Measurements from ENCODE around the gene NUTM2E. TPM values are rescaled to one million over a fixed set of nuclear protein-coding genes. Genes with fewer than 3 reads are reported as not detected.
"Not testable (repeated sequence)": the region's sequence is repeated elsewhere in the genome, so short reads cannot be mapped to it uniquely, and the experiment has no call there.

NUTM2E gene
- total and polyA plus RNA-seq, 2 of the 13 experiments (the other 11 are each of a cell fraction or from before 2014, with no cell fraction given), result 0.07 TPM; not detected in 1

DNA sequence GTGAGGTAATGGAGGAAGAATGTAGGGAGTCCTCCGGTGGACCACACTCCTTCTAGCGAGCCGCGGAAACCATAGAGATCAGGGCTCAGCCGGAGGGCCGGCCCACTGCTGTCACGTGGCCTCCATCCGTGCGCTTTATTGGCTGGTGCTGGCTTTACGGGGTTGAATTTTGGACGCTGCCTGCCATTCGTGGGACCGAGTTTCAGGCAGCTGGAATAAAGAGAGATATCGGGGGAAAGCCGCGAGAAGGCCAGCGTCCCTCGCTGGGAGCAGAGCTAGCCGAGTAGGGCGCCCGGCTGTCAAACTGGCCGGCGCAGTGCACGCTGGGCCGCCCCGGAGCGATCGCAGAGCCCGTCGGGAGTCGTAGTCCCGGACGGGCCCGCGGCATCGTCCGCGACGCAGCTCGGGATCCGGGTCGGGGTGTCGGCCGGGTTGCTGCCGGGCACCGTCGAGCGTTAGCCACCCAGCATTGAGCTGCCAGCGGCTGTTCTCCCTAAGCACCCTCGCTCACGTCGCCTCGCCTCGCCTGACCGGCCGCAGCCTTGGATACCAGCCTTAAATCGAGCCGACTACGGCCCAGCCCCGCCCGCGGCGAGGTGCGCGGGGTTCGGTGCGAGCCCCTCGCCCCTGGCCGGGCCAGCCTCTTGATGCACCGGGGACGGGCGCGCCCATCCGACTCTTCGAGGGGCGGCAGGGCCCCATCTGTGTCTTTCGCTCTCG is at the start of gene NUTM2E (continued):
- TF ChIP-seq POLR2AphosphoS5 (IDR thresholded peaks at IDR 0.05; ENCODE audit: low read depth, low read length) (0 out of 2 replicates have a peak, but pooled peaks have one; percentile 30), FOSL2 (CRISPR knock-in tag; IDR thresholded peaks at IDR 0.05) (peak; percentile 18; the same call in 1 of the 2 replicates), HCFC1 (IDR thresholded peaks at IDR 0.05; ENCODE audit: low read depth, low read length) (peak; percentile 45), THAP11 (CRISPR knock-in tag; IDR thresholded peaks at IDR 0.05) (peak; percentile 94), TAF1 (CRISPR knock-in tag; IDR thresholded peaks at IDR 0.05) (peak; percentile 57), POLR2G (IDR thresholded peaks at IDR 0.05; ENCODE audit: low read depth, low read length) (peak; percentile 66), YEATS4 (CRISPR knock-in tag; IDR thresholded peaks at IDR 0.05; ENCODE audit: borderline replicate concordance) (peak; percentile 44; the same call in 1 of the 2 replicates), NFYC (CRISPR knock-in tag; IDR thresholded peaks at IDR 0.05) (peak; percentile 67), RBFOX2 (IDR thresholded peaks at IDR 0.05; ENCODE audit: low read depth, low read length) (peak; percentile 67; the same call in 1 of the 2 replicates), RAD51 (IDR thresholded peaks at IDR 0.05; ENCODE audit: borderline replicate concordance) (peak; percentile 41; the same call in 1 of the 2 replicates), HDAC1 (CRISPR knock-in tag; IDR thresholded peaks at IDR 0.05) (0 out of 2 replicates have a peak, but pooled peaks have one; percentile 34), GATAD1 (CRISPR knock-in tag; IDR thresholded peaks at IDR 0.05) (peak; percentile 37; the same call in 1 of the 2 replicates), HOXA3 (CRISPR knock-in tag; IDR thresholded peaks at IDR 0.05) (peak; percentile 19; the same call in 1 of the 2 replicates)
- TF ChIP-seq, protein P1, sequence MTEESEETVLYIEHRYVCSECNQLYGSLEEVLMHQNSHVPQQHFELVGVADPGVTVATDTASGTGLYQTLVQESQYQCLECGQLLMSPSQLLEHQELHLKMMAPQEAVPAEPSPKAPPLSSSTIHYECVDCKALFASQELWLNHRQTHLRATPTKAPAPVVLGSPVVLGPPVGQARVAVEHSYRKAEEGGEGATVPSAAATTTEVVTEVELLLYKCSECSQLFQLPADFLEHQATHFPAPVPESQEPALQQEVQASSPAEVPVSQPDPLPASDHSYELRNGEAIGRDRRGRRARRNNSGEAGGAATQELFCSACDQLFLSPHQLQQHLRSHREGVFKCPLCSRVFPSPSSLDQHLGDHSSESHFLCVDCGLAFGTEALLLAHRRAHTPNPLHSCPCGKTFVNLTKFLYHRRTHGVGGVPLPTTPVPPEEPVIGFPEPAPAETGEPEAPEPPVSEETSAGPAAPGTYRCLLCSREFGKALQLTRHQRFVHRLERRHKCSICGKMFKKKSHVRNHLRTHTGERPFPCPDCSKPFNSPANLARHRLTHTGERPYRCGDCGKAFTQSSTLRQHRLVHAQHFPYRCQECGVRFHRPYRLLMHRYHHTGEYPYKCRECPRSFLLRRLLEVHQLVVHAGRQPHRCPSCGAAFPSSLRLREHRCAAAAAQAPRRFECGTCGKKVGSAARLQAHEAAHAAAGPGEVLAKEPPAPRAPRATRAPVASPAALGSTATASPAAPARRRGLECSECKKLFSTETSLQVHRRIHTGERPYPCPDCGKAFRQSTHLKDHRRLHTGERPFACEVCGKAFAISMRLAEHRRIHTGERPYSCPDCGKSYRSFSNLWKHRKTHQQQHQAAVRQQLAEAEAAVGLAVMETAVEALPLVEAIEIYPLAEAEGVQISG (CRISPR knock-in tag; IDR thresholded peaks at IDR 0.05), result peak; percentile 97
- TF ChIP-seq, protein P2, sequence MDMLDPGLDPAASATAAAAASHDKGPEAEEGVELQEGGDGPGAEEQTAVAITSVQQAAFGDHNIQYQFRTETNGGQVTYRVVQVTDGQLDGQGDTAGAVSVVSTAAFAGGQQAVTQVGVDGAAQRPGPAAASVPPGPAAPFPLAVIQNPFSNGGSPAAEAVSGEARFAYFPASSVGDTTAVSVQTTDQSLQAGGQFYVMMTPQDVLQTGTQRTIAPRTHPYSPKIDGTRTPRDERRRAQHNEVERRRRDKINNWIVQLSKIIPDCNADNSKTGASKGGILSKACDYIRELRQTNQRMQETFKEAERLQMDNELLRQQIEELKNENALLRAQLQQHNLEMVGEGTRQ (IDR thresholded peaks at IDR 0.05; ENCODE audit: low read depth, low read length), result peak; percentile 58
- TF ChIP-seq, protein P2 (CRISPR knock-in tag; IDR thresholded peaks at IDR 0.05; ENCODE audit: borderline replicate concordance), result not testable (repeated sequence)
- TF ChIP-seq, protein P3, sequence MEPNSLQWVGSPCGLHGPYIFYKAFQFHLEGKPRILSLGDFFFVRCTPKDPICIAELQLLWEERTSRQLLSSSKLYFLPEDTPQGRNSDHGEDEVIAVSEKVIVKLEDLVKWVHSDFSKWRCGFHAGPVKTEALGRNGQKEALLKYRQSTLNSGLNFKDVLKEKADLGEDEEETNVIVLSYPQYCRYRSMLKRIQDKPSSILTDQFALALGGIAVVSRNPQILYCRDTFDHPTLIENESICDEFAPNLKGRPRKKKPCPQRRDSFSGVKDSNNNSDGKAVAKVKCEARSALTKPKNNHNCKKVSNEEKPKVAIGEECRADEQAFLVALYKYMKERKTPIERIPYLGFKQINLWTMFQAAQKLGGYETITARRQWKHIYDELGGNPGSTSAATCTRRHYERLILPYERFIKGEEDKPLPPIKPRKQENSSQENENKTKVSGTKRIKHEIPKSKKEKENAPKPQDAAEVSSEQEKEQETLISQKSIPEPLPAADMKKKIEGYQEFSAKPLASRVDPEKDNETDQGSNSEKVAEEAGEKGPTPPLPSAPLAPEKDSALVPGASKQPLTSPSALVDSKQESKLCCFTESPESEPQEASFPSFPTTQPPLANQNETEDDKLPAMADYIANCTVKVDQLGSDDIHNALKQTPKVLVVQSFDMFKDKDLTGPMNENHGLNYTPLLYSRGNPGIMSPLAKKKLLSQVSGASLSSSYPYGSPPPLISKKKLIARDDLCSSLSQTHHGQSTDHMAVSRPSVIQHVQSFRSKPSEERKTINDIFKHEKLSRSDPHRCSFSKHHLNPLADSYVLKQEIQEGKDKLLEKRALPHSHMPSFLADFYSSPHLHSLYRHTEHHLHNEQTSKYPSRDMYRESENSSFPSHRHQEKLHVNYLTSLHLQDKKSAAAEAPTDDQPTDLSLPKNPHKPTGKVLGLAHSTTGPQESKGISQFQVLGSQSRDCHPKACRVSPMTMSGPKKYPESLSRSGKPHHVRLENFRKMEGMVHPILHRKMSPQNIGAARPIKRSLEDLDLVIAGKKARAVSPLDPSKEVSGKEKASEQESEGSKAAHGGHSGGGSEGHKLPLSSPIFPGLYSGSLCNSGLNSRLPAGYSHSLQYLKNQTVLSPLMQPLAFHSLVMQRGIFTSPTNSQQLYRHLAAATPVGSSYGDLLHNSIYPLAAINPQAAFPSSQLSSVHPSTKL (CRISPR knock-in tag; IDR thresholded peaks at IDR 0.05), result 0 out of 2 replicates have a peak, but pooled peaks have one; percentile 9

Data from HepG2 (cell line).